Activated CD8-positive, alpha-beta memory T cell treated with anti-CD3 and anti-CD28 coated beads, Interleukin-2, amount 50 U/mL, for 4 hours (primary cell): Measurements from ENCODE around the gene SHISA9.

Experiments
- DNase-seq: peaks from one replicate; pipeline ENCODE4 v3.0.0-alpha.2; 2020

SHISA9 gene

GRCh38 chr16:13036600-13036999 lies 135.2 kb downstream of the SHISA9 start:
- no peak for DNase-seq

GRCh38 chr16:13038591-13038990 lies 137.2 kb downstream of the SHISA9 start:
- DNase-seq: no peak

GRCh38 chr16:13039526-13039925 lies 138.1 kb downstream of the SHISA9 start:
- DNase-seq: no peak

- no peak for DNase-seq
Observed at GRCh38 chr16:13041180-13041579, 139.8 kb downstream of the SHISA9 start.

- DNase-seq: no peak
Observed at GRCh38 chr16:13041646-13042290, 140.4 kb downstream of the SHISA9 start.

- DNase-seq: no peak
Observed at GRCh38 chr16:13042291-13042685, 140.9 kb downstream of the SHISA9 start.

- DNase-seq: no peak
Observed at GRCh38 chr16:13046061-13046821, 144.8 kb downstream of the SHISA9 start.

GRCh38 chr16:13047276-13047675 lies 145.9 kb downstream of the SHISA9 start:
- no peak for DNase-seq

- no peak for DNase-seq
Observed at GRCh38 chr16:13049688-13050087, 148.3 kb downstream of the SHISA9 start.

GRCh38 chr16:13052431-13052830 lies 151.0 kb downstream of the SHISA9 start:
- no peak for DNase-seq

- DNase-seq: no peak
Observed at GRCh38 chr16:13055480-13055879, 154.1 kb downstream of the SHISA9 start.

- DNase-seq: no peak
Observed at GRCh38 chr16:13056607-13057006, 155.2 kb downstream of the SHISA9 start.

- no peak for DNase-seq
Observed at GRCh38 chr16:13060932-13061331, 159.5 kb downstream of the SHISA9 start.

GRCh38 chr16:13061691-13062090 lies 160.3 kb downstream of the SHISA9 start:
- DNase-seq: no peak

- no peak for DNase-seq
Observed at GRCh38 chr16:13062219-13062618, 160.8 kb downstream of the SHISA9 start.

- no peak for DNase-seq
Observed at GRCh38 chr16:13063457-13063856, 162.1 kb downstream of the SHISA9 start.

- no peak for DNase-seq
Observed at GRCh38 chr16:13064821-13065220, 163.4 kb downstream of the SHISA9 start.

- no peak for DNase-seq
Observed at GRCh38 chr16:13067648-13068047, 166.2 kb downstream of the SHISA9 start.

- no peak for DNase-seq
Observed at GRCh38 chr16:13068912-13069583, 167.7 kb downstream of the SHISA9 start.

GRCh38 chr16:13070268-13070667 lies 168.9 kb downstream of the SHISA9 start:
- no peak for DNase-seq

GRCh38 chr16:13076878-13077277 lies 175.5 kb downstream of the SHISA9 start:
- DNase-seq: no peak

GRCh38 chr16:13077816-13078215 lies 176.4 kb downstream of the SHISA9 start:
- no peak for DNase-seq

GRCh38 chr16:13080531-13080930 lies 179.1 kb downstream of the SHISA9 start:
- DNase-seq: no peak

GRCh38 chr16:13081825-13082331 lies 180.5 kb downstream of the SHISA9 start:
- no peak for DNase-seq
